Transverse colon (tissue), 4 donors: ENCODE results near the gene EMILIN2.

Source experiments
- CTCF ChIP-seq, 5 experiments: fragments of 200-600 bp in 3 of 5; fragments of 450-650 bp in 2 of 5; sonication (generic) in 3 of 5; IDR thresholded peaks; 1 replicate in 2 of 5; 2 replicates in 3 of 5; pipeline ENCODE4 v1.5.1; 2016 to 2017; ENCODE audit warnings: antibody characterized with exemption in 5 of 5, inconsistent platforms in 3 of 5, mild to moderate bottlenecking in 2 of 5, moderate library complexity in 1 of 5
- POLR2A ChIP-seq: fragments of 450-650 bp; IDR thresholded peaks from one replicate; pipeline ENCODE4 v1.6.1; 2016; ENCODE audit warnings: antibody characterized with exemption, mild to moderate bottlenecking, moderate library complexity
- POLR2AphosphoS5 ChIP-seq, 3 donors: sonication (generic); formaldehyde crosslinking; IDR thresholded peaks; one replicate each; pipeline ENCODE4 v1.6.1; 2016; ENCODE audit warnings: antibody characterized with exemption in 3 of 3

- TF ChIP-seq CTCF (IDR thresholded peaks at IDR 0.05) (no peak), POLR2A (no peak), POLR2AphosphoS5 (IDR thresholded peaks at IDR 0.05) (no peak)
Observed at GRCh38 chr18:2889761-2890192, 43.0 kb downstream of the EMILIN2 start.
